A673 (cell line): ENCODE data around the gene FGF12. TPM values are rescaled to one million over a fixed set of nuclear protein-coding genes. Genes with fewer than 3 reads are reported as not detected.

Source experiments
- BruUV-seq: library from RNA; stranded (reverse); fragments of 400-500 nt; replicated peaks from 2 replicates; lab custom pipeline; 2021; lab: Mats Ljungman, UMichigan
- CTCF ChIA-PET: fragments of 300-600 bp; sonication (Branson Sonifier 250); formaldehyde crosslinking; loops from one replicate; lab custom pipeline; 2022; ENCODE audit warnings: antibody characterized with exemption; lab: Charles Lee
- POLR2A ChIA-PET: fragments of 300-600 bp; sonication (Branson Sonifier 250); formaldehyde crosslinking; loops from one replicate; lab custom pipeline; 2022; ENCODE audit warnings: antibody characterized with exemption; ENCODE audit not compliant: low non-redundant PET; lab: Charles Lee
- DNase-seq: peaks from one replicate; pipeline ENCODE4 v3.0.0-alpha.2; 2015; ENCODE audit warnings: low spot score
- H3K27ac ChIP-seq: fragments of 200-600 bp; sonication (generic); 2 replicates; pipeline ENCODE4 v1.5.1; 2016; ENCODE audit warnings: mixed run types, low read depth, mild to moderate bottlenecking, mixed read lengths, antibody characterized with exemption, low read length; ENCODE audit not compliant: poor library complexity, severe bottlenecking
- H3K27me3 ChIP-seq: fragments of 200-600 bp; sonication (generic); replicated peaks from 2 replicates; pipeline ENCODE4 v1.6.1; 2017; ENCODE audit warnings: mixed run types, low read depth, mild to moderate bottlenecking, mixed read lengths, antibody characterized with exemption, low read length; ENCODE audit not compliant: insufficient read depth, poor library complexity
- H3K36me3 ChIP-seq: fragments of 200-600 bp; sonication (generic); 2 replicates; pipeline ENCODE4 v1.6.1; 2016; ENCODE audit warnings: mixed run types, mild to moderate bottlenecking, mixed read lengths, antibody characterized with exemption, low read length; ENCODE audit not compliant: insufficient read depth, poor library complexity, severe bottlenecking
- H3K4me1 ChIP-seq: fragments of 200-600 bp; sonication (generic); 2 replicates; pipeline ENCODE4 v1.6.1; 2017; ENCODE audit warnings: mixed run types, mild to moderate bottlenecking, mixed read lengths, antibody characterized with exemption, low read length; ENCODE audit not compliant: insufficient read depth, poor library complexity, severe bottlenecking
- H3K4me3 ChIP-seq: fragments of 200-600 bp; sonication (generic); 2 replicates; pipeline ENCODE4 v1.5.1; 2016; ENCODE audit warnings: low read depth, mixed run types, mild to moderate bottlenecking, mixed read lengths, low read length; ENCODE audit not compliant: poor library complexity, severe bottlenecking
- H3K9me3 ChIP-seq: fragments of 200-600 bp; sonication (generic); 2 replicates; pipeline ENCODE4 v1.6.1; 2016; ENCODE audit warnings: mixed run types, low read depth, mild to moderate bottlenecking, mixed read lengths, antibody characterized with exemption, low read length; ENCODE audit not compliant: poor library complexity, severe bottlenecking
- CTCF ChIP-seq: fragments of 300-800, 200-600 bp; sonication (generic); conservative IDR thresholded peaks from 2 replicates; pipeline ENCODE4 v1.5.1; 2017; ENCODE audit warnings: low read depth, mild to moderate bottlenecking, antibody characterized with exemption, low read length, moderate library complexity, mixed read lengths
- EZH2 ChIP-seq: fragments of 200-600 bp; sonication (generic); IDR thresholded peaks from 2 replicates; pipeline ENCODE4 v1.6.1; 2017; ENCODE audit warnings: borderline replicate concordance, low read depth, mild to moderate bottlenecking, mixed read lengths, antibody characterized with exemption, low read length; ENCODE audit not compliant: poor library complexity, severe bottlenecking
- intact Hi-C: fragments of 100-400 bp; cut with micrococcal nuclease; formaldehyde crosslinking; loops from one replicate; pipeline ENCODE4 v1.10.0; 2022; ENCODE audit not compliant: unreplicated experiment
- total RNA-seq: library from RNA; stranded (reverse); gene quantifications from 2 replicates; pipeline ENCODE4 v1.2.3, GENCODE V29; 2021

The FGF12 gene
- total RNA-seq, 1 experiment from 2014 or later = 2.3 TPM

GRCh38 chr3:192156382-192156781, 571.0 kb downstream of the FGF12 start:
- TF ChIP-seq EZH2 (no peak), CTCF (no peak)

GRCh38 chr3:192155194-192155593, 572.1 kb downstream of the FGF12 start:
- Histone ChIP-seq H3K9me3 (no peaks in the 10 kb centered on the region), H3K4me1 (no peaks in the 10 kb centered on the region), H3K4me3 (peak overlapping the region; percentile 31), H3K36me3 (no peaks in the 10 kb centered on the region), H3K27me3 (no peaks in the 10 kb centered on the region), H3K27ac (no peak overlapping the region)
- no TSS peak for BruUV-seq
- no peak for TF ChIP-seq CTCF
- no peak for TF ChIP-seq EZH2
- intact Hi-C loops = no loop called here
- ChIA-PET CTCF (no interaction called here), POLR2A (no interaction called here)
- no peak for DNase-seq

More at GRCh38 chr3:192156382-192156781, 571.0 kb downstream of the FGF12 start:
- Histone ChIP-seq H3K27ac (no peak overlapping the region), H3K4me3 (no peak overlapping the region), H3K36me3 (no peaks in the 10 kb centered on the region), H3K27me3 (no peaks in the 10 kb centered on the region), H3K9me3 (no peaks in the 10 kb centered on the region), H3K4me1 (no peaks in the 10 kb centered on the region)
- no TSS peak for BruUV-seq
- ChIA-PET POLR2A (no interaction called here), CTCF (no interaction called here)
- intact Hi-C loops = no loop called here
- DNase-seq = no peak

GRCh38 chr3:192133271-192133670, 594.1 kb downstream of the FGF12 start:
- BruUV-seq = no TSS peak
- CTCF ChIA-PET = no interaction called here
- intact Hi-C loops = no loop called here

More at GRCh38 chr3:192133271-192133670, 594.1 kb downstream of the FGF12 start:
- no peaks in the 10 kb centered on the region for H3K4me1 ChIP-seq
- POLR2A ChIA-PET = no interaction called here
- H3K36me3 ChIP-seq = no peaks in the 10 kb centered on the region
- H3K9me3 ChIP-seq = no peaks in the 10 kb centered on the region
- no peak for DNase-seq
- TF ChIP-seq CTCF (no peak), EZH2 (no peak)
- no peak overlapping the region for H3K27ac ChIP-seq
- H3K4me3 ChIP-seq = no peak overlapping the region
- H3K27me3 ChIP-seq = no peaks in the 10 kb centered on the region
